ENCODE measurements around the gene CEP170B.

DNA sequence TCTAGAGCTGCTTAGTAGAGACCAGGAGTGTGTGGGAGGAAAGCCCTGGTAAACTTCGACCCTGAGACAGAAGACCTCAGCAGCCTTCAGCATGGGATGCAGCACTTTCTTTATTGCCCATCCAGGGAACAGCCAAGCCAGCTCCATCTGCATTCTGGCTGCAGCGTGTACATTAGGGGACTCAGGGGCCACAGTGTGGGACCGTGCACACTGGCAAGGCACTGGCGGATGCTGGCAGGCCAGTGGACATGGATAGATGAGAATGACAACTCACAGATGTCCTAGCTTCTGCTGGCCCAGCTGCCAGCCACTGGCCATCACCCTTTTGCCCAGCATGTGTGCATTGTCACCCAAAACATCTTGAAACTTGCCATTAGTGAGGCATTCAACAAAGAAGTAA, 72.1 kb downstream of the CEP170B start:
- TF ChIP-seq, protein P1, sequence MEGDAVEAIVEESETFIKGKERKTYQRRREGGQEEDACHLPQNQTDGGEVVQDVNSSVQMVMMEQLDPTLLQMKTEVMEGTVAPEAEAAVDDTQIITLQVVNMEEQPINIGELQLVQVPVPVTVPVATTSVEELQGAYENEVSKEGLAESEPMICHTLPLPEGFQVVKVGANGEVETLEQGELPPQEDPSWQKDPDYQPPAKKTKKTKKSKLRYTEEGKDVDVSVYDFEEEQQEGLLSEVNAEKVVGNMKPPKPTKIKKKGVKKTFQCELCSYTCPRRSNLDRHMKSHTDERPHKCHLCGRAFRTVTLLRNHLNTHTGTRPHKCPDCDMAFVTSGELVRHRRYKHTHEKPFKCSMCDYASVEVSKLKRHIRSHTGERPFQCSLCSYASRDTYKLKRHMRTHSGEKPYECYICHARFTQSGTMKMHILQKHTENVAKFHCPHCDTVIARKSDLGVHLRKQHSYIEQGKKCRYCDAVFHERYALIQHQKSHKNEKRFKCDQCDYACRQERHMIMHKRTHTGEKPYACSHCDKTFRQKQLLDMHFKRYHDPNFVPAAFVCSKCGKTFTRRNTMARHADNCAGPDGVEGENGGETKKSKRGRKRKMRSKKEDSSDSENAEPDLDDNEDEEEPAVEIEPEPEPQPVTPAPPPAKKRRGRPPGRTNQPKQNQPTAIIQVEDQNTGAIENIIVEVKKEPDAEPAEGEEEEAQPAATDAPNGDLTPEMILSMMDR (IDR thresholded peaks at IDR 0.05; ENCODE audit: low read depth, low read length, poor library complexity, severe bottlenecking) = no peak
- TF ChIP-seq EZH2phosphoT487 (IDR thresholded peaks at IDR 0.05; ENCODE audit: borderline replicate concordance, low read length) = no peak
